EH (cell line): Measurements from ENCODE around the gene TMPRSS7.
"Not testable (repeated sequence)": the region's sequence is repeated elsewhere in the genome, so short reads cannot be mapped to it uniquely, and the experiment has no call there.

Experiments
- DNase-seq: peaks from one replicate; pipeline ENCODE4 v3.0.0-alpha.2; 2015; ENCODE audit warnings: low read depth

Gene TMPRSS7

DNA sequence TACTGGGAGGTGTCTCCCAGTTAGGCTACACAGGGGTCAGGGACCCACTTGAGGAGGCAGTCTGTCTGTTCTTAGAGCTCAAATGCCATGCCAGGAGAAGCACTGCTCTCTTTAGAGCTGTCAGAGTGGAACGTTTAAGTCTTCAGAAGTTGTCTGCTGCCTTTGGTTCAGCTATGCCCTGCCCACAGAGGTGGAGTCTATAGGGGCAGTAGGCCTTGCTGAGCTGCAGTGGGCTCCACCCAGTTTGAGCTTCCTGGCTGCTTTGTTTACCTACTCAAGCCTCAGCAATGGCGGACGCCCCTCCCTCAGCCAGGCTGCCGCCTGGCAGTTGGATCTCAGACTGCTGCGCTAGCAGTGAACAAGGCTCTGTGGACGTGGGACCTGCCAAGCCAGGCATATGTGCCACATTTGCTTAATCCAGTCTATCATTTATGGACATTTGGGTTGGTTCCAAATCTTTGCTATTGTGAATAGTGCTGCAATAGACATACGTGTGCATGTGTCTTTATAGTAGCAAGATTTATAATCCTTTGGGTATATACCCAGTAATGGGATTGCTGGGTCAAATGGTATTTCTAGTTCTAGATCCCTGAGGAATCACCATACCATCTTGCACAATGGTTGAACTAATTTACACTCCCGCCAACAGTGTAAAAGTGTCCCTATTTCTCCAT is 38.0 kb downstream of the TMPRSS7 start:
- not testable (repeated sequence) for DNase-seq

DNA sequence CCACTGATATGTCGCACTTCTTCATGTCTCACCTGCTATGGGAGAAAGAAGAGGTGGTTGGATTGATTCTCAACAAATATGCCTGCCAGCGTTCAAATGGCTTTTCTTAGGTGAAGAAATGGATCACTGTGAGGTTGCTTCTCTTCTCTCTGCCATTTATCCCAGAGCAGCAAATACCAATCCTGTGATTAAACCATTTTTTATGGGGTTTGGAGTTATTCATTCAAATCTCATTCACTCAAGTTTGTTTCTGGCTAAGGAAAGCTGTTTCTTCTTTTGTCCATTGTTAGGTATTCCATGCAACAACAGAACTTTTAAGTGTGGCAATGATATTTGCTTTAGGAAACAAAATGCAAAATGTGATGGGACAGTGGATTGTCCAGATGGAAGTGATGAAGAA is 39.5 kb downstream of the TMPRSS7 start:
- DNase-seq = peak; percentile 69

DNA sequence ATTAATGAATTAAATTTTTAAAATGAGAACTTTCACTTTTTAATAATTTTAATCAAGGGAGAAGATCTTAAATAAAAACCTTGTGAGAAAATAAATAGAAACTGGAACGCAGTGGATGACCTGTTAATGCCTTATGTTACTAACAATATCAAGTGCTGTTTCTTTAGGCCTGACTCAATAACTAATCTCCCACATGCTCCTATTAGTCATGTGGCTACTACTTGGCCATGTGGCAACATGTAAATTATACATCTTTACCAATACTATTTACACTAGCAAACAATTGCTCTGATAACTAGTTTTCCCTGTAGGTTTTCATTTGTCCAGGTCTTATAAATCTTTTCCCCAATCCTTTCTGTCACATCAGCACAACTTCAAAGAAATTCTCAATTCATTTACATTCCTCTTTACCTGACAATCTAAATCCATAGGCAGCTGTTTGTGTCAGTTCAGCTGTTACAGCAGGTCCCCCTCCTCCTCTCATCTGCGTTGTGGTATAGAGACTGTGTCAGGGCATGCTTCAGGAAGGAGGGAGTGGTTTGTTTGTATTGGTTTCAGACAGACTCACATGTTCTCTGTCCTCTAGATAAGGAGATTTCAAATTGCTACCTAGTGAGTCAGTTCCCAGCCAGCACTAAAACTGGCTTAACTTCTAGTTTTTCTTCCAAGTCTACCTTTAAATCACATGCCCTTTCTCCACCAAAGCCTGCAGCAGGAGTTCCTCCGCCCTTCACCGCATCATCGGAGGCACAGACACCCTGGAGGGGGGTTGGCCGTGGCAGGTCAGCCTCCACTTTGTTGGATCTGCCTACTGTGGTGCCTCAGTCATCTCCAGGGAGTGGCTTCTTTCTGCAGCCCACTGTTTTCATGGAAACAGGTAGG is 40.3 kb downstream of the TMPRSS7 start:
- peak; percentile 89 for DNase-seq

DNA sequence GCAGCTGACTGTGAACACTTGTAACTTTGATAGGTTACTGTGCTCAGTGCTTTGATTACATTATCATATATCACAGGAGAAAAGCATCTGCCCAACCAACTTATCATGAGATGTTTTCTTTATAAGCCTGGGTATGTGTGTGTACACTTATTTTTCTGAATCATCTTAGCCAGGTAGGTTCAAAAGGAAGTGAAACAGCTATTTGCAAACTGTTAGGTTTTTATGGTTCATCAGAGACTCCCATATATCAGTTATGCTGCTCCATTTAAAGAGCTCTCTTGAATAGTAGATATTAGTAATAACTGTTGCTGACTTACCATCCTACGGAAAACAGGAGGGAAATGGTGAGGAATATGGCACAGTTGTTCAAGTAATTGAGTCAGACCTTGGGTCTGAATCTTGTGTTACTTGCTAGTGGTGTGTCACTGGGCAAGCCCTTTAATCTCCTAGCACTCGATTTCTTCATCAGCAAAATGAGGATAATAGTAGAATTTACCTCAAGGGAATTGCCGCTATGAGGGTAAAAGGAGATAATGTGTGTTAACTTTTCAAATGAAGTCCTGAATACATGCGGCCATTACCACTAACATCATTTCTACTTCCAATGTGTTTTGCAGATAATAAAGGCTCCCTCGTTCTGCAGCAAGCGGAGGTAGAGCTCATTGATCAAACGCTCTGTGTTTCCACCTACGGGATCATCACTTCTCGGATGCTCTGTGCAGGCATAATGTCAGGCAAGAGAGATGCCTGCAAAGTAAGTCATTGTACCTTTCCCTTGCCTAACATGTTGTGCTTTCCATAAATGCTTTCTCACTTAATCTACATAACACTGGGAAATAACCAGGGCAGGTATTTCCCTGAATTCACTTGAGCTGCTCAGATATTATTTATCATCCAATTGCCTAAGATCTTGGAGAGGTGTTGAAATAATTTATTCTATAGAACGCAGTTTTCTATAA is 43.9 kb downstream of the TMPRSS7 start:
- no peak for DNase-seq

DNA sequence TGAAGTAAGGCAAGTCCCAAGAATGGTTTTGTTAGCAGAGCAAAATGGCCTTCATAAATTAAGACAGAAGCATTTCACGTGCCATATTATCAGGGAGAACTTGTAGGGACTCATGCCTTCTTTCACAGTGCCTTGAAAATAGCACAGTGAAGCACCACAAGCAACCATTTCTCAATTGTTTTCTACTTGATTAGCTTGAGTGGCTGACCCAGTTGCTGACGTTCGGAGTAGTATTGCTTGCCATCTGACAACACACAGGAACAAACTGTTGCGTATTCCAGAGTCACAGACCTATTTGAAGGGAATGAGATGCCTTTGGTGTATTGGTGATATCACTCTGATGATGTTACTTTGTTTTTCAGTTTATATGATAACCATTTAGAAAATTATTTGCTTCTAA is 48.7 kb downstream of the TMPRSS7 start:
- DNase-seq = no peak

DNA sequence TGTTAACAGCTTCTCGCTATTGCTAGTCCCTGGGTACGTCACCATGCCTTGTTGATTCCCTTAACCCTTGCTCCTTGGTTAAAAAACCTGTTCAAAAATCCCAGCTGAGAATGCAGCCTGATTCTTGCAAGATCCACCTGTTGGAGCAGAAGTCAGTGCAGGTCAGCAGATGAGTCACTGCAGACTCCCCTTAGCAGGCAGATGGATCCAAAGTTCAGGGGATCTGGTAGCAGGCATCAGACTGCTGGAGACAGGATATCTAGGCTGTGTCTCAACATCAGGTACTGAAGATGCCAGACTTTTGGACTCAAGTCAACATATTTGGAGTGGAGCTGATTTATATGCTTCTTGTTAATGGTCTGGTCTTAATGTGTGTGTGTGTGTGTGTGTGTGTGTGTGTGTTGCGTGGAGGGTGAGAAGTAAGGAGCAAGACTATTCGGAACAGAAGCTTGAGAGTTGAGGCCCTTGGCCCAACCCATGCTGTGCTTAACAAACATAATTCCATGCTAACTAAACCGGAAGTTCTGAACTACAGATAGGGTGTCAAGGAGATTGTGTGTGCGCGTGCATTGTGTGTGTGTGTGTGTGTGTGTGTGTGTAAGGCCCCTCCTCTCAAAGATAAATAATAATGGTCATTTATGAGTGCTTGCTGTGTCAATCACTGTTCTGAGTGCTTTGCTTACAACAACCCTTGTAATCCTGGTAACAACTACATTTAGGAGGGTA is 50.6 kb downstream of the TMPRSS7 start:
- DNase-seq = no peak

DNA sequence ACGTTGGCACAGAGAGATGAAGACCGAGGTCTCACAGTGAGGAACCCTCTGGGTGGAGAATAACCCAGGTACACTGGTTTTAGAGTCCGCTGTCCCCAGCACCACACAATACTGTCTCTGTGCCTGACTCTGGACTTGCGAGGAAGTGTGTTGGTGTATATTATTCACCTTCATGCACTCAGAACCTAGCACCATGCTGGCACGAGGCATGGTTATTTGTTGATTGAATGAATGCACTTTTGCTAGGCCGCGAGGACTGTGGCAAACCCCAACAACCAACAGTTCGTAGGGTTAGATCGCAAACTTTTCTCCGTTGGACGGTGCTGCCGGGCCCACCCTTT is 51.2 kb downstream of the TMPRSS7 start:
- no peak for DNase-seq

DNA sequence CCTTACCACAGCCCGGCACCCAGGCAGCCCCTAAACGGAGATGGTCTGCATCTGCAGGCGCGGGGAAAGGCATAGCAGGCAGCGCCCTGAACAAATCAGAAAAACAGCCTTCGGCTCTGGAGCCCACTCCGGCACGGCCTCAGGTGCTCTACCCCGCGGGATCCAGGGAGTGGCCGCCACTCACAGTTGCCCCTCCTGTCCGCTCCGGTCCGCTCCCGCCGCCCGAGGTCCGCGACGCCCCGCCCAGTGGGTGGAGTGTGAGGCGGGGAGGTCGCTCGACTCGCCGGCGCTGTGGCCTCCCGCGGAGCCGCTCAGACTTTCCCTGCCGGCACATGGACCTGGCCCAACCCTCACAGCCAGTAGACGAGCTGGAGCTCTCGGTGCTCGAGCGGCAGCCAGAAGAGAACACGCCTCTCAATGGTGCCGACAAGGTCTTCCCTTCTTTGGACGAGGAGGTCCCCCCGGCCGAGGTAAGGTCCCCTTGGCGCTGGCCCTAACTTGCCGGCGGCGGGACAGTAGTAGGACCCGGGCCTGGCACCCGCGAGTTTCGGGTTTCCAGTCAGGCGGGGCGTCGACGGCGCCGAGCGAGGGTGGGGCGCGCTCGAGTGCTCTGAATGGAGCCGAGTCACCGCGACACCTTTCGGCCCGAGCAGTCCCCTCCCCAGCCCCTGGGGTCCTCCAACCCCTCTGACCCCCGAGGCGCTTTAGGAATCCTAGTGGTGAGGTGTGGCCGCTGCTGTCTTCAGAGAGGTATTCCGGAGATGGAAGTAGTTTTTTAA is 51.7 kb downstream of the TMPRSS7 start, which contains the start of gene C3orf52:
Gene C3orf52, plus strand, starts transcription at position 314 of the 779 bp plus-strand sequence. Its CDS starts 19 bp downstream, at position 333.
- DNase-seq = peak; percentile 86

DNA sequence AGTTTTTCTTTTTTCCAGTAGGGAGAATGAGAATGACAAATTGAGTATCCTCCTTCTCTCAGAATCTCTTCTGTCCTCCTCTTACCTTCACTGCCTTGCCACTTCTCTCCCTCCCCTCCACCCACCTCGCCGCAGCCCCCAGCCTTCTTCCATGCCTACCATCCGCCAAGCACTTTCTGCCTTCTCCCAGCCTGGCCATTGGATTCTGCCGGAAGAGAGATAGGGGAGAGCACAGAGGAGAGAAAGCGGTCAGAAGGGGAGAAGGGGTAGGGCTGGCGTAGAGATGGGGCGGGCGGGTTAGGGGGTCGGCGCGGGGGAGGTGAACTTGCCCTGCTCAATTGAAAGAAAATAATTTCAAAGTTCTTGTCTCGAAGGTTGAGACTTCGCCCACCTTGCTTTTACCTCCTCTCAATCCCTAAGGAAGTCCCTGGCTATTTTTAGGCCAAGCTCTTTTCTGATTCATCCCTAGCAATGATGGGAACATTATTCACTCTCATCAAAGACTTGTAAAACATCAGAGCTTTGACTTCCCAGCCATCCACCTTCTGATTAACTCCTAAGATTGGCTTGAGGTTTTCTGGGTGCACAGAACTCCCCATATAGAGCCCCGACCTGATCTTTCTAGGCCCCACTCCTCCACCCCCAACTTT is 52.5 kb downstream of the TMPRSS7 start:
- DNase-seq = peak; percentile 67

DNA sequence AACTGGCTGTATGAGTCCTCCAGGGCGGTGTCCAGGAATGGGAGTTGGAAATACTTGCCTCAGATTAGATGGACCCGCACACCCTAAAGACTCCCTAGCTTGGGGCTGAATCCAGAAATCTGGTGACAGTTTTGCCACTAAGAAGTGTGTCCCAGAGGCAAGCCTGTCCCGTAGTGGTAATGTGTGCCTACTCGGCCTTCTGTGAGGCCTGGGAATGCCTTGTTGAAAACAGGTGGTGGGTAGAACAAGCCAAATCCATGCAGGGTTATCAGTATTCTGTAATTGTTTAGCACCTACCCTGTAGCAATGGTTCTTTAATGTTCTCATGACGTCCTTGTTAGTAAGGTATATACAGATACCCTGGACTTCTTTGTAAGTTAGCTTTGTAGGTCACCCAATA is 53.2 kb downstream of the TMPRSS7 start:
- DNase-seq = no peak

DNA sequence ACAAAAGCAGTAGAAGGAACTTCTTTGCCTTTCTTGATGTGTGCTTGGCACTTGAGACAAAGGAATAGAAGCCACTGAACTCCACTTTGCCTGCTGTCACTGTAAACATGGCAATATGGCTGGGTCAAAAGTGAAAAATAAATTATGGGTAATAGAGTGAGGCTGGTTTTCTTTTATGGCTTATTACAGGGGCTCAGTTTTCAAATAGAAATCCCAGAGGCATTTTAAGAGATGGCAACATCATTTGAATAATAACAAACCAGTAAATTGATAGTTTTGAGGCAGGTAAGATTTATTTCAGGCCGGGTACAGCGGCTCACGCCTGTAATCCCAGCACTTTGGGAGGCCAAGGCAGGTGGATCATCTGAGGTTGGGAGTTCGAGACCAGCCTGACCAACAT is 54.4 kb downstream of the TMPRSS7 start:
- DNase-seq = no peak

DNA sequence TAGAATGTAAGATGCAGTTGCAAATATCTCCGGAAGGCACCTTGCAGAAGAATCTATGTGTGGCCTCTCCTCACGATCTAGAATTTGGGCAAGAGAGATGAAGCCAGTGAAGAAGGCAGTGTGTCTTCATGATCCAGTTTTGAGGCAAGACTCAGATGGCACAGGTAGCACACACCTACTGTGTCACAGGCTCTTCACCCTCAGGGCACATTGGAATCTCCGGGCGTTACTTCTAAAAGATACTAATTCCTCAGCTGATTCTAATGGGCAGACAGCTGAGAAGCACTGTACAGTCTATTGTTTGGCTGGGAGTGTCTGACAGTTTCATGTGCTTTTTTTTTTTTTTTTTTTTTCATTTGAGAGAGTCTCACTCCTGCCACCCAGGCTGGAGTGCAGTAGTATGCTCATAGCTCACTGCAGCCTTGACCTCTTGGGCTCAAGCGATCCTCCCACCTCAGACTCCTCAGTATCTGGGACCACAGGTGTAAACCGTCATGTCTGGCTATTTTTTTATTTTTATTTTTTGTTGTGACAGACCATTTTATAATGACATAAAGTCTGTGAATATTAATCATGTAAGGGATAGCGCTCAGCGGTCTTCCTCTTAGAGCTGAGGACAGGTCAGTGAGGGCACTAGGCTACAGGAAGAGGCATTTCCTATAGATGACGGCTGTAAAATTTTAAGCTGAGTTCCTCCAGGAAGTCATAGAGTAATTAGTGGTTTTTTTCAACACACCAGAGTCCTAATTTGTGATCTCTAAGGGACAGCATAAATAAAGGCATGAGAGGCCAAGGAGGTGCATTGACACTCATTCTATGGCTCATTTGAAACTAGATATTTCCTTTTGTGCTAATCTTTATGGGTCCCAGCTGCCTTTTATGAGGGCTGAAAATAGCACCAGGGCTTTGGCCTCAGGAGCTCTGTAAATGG is 55.7 kb downstream of the TMPRSS7 start:
- DNase-seq = peak; percentile 61

DNA sequence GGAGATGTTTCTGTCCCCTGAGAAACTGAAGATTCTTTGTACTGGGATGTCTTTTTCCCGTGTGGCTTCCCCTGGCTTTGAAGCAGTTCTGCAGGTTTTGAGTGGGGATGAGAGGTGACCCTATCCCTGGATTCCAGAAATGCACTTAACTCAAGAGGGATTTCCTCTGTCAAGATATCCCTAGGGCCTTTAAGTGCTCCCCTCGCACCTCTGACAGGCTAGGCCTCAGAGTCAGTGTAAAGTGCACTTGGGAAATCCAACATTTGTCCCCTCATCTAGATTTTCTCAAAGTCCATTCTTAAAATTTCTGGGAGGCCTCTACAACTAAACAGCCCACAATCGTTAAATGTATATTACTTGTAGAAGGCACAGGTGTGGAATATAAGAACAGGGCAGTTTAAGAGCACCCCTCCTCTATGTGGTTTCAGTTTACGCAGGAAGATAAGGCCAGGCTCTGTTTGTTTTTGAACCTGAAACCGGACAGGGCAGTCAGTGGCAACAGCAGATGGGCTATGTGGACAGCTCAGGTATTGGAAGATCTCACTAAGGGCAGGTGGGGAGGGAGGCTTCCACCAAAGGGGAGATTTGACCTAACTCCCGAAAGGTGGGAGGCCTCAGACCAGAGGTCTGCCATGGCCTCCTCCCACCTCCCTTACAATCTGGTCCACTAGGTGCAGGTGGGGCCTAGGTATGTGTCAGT is 56.5 kb downstream of the TMPRSS7 start:
- no peak for DNase-seq

DNA sequence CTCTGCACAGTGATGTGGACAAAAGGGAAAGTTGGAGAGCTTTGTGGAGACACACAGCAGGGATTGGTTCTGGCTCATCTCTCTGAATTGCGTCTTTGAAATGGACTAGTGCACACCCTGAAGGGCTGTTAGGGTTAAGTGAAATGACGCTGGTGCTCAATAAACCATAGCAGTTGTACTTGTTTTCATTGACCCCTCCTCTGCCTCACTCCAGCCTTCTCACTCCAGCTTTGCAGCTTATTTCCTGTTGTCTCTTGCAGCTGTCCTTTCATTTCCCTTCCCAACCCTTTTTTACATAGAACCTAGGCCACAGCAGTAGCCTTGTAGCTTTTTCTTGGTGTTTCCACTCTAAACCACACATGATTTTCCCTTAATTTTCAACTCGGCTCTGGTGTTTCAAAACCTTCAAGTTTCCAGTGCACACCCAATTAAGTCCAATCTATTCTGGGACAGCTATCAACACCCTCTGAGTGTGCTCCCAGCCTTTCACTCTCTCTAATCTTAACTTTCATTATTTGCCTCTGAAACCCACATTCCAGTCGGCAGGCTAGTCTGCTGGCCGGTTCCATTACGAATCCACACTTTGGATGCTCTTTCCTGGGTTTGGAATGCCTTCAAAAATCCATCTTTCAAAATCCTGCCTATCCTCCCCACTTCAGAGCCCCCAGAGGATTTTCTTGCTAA is 58.1 kb downstream of the TMPRSS7 start:
- DNase-seq = peak; percentile 54

DNA sequence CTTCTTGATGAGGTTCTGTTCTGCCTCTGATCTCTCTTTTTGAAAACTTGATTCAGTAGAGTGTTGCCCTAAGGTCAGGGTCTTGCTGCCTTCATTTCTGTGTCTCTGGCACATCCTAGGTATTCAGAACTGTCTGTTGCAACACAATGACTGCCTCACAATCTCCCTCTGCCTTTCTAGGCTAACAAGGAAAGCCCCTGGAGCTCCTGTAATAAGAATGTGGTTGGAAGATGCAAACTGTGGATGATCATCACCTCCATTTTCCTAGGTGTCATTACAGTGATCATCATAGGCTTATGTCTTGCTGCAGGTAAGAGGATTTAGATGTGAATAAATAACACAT is 58.6 kb downstream of the TMPRSS7 start:
- DNase-seq = no peak

DNA sequence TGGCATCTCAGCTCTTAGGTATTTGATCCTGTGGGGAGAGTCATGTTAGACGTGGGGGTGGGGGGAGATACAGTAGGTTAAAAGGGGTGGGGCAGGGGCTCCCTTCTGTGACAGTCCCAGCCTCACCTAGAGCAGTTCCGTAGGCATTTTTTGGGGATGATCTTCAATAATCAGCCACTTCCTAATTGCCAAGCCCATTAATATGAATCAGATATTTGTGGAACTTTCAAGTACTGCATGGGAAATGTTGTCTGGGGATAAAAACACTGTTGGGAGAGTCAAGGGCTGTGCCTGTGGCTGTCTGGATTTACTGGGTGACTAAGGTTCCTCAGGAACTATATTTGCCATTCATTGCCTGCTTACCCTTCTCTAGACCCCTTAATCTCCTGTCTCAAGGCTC is 61.2 kb downstream of the TMPRSS7 start:
- DNase-seq = no peak

DNA sequence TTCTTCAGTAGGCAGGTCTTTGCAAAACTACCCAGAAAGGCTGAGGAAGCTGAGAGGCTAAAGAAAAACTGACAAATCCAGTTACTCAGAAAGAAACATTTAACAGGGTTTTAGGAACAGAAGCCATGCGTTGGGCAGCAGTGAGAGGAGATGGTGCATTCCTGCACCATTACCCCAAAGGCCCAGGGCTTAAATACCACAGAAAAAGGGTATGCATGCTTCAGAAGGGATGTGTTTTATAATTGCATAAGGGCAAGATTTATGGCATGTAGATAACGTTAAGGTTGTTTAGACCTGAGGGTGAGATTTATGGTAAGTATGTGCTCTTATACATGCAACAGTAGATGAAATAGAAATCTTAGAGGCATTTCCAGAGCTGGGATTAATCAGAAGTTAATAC is 61.6 kb downstream of the TMPRSS7 start:
- DNase-seq = peak; percentile 66

DNA sequence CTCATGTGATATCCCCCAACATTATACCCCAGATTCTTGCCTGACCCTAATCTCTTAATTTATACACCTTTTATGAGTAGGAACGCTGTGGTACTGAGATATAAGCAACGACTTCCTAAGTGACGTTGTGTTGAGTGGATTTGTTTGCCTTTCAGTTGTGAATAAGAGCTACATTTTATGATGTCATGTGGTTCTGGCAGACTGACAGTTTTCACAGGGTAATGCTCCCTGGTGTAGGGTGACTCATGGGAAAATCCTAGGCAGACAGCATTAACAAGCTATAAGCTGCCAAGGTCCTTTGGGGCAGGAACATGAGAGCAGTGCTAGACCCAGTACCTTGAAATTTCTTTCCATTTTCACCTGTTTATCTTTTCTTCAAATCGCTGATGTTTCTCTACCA is 62.8 kb downstream of the TMPRSS7 start:
- DNase-seq = peak; percentile 99
